Mammary epithelial cell (primary cell): ENCODE data around the gene RTP3.

Experiments used
- CTCF ChIP-seq, 2 donors: IDR thresholded peaks in 1 of 2; conservative IDR thresholded peaks in 1 of 2; 2 replicates each; pipeline ENCODE4 v1.5.1; 2011 to 2012; ENCODE audit warnings: inconsistent platforms in 2 of 2, low read length in 2 of 2, mild to moderate bottlenecking in 2 of 2, control low read depth in 1 of 2, low read depth in 1 of 2; ENCODE audit not compliant: insufficient read depth in 1 of 2; ENCODE audit errors: extremely low read depth in 1 of 2
- EZH2 ChIP-seq: IDR thresholded peaks from 2 replicates; pipeline ENCODE4 v1.6.1; 2012; ENCODE audit warnings: low read length, inconsistent platforms, borderline replicate concordance

- TF ChIP-seq CTCF (conservative IDR thresholded peaks at IDR 0.05 in 1 of 2, IDR thresholded peaks at IDR 0.05 in 1 of 2; ENCODE audit: extremely low read depth in 1 of 2, insufficient read depth in 1 of 2, low read depth in 1 of 2, low read length in 2 of 2): no peak
- TF ChIP-seq EZH2: no peak
Measured at GRCh38 chr3:46470831-46471230, 26.9 kb upstream of the RTP3 start.
